T-helper 1 cell treated with Interleukin-12 subunit alpha and Interleukin-12 subunit beta and Interleukin-4 antibody, amounts not matched to agents 30 ng/mL and 1 ng/mL, for 36 hours (primary cell): ENCODE data around the gene HRH2. TPM values are rescaled to one million over a fixed set of nuclear protein-coding genes. Genes with fewer than 3 reads are reported as not detected.
"Not testable (repeated sequence)": the region's sequence is repeated elsewhere in the genome, so short reads cannot be mapped to it uniquely, and the experiment has no call there.

Source experiments
- intact Hi-C: fragments of 100-400 bp; cut with micrococcal nuclease; formaldehyde crosslinking; loops from one replicate; pipeline ENCODE4 v1.15.1; 2024
- total RNA-seq: library from RNA; stranded (reverse); gene quantifications from 2 replicates; pipeline ENCODE4 v1.2.3, GENCODE V29; 2022

HRH2 gene, protein sequence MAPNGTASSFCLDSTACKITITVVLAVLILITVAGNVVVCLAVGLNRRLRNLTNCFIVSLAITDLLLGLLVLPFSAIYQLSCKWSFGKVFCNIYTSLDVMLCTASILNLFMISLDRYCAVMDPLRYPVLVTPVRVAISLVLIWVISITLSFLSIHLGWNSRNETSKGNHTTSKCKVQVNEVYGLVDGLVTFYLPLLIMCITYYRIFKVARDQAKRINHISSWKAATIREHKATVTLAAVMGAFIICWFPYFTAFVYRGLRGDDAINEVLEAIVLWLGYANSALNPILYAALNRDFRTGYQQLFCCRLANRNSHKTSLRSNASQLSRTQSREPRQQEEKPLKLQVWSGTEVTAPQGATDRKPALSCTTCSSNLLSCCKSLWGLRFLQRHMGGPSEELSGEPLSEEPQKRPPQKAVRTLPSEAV
- 39.3 and 39.8 TPM in 2 replicates for total RNA-seq

GRCh38 chr5:175657593-175658271, at the start of gene HRH2:
Gene HRH2, plus strand, starts transcription at chr5:175658071. Its CDS starts 25,163 bp downstream, at chr5:175683234.
- intact Hi-C loops = loop anchor here (1.0 to 2.0 kb wide), 4 partner anchors 35 to 179 kb away; partner anchors contain the start of gene SFXN1

GRCh38 chr5:175609526-175609925, 48.3 kb upstream of the HRH2 start:
- intact Hi-C loops = loop anchor here (2.0 kb wide), 1 partner anchor 43 kb away; no protein-coding TSS in a partner anchor

GRCh38 chr5:175610381-175610780, 47.5 kb upstream of the HRH2 start:
- intact Hi-C loops = no loop called here

DNA sequence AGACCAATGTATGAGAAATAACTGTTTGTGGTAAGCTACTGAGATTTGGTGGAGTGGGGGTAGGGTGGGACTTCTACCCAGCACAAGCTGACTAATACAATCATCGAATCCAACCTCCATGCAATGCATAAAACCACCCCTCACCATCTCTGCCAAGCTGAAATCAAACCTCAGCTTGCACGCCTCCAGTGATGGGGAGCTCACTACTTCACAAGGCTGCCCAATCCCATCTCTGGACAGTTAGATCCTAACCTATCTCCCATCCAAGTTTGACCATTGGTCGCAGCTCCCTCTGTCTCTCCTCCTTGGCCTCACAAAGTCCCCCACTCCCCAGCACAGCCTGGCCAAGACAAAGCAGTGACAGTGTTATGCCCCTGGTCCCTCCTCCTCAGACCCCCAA, 47.0 kb upstream of the HRH2 start:
- intact Hi-C loops = no loop called here

DNA sequence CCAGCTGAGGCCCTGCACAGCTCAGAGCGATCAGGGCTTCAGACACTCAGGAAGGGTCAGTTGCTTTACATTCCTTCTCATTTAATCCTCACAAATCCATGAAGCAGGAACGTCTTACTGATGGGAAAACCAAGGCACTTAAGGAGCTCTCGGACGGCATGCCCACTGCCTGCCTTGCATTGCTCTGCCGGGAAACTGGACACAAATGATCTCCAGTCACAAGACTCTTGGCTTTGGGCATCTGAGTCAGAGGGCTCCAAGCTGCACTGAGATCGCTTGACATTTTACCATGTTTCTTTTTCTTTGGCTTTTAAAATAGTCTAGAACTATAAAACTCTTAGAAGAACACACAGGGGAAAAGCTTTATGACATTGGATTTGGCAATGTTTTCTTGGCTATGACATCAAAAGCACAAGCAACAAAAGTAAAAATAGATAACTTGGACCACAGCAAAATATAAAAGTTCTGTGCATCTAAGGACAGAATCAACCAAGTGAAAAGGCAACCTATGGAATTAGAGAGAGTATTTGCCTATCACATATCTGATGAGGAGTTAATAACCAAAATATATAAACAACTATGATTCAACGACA, 43.6 kb upstream of the HRH2 start:
- intact Hi-C loops = no loop called here

DNA sequence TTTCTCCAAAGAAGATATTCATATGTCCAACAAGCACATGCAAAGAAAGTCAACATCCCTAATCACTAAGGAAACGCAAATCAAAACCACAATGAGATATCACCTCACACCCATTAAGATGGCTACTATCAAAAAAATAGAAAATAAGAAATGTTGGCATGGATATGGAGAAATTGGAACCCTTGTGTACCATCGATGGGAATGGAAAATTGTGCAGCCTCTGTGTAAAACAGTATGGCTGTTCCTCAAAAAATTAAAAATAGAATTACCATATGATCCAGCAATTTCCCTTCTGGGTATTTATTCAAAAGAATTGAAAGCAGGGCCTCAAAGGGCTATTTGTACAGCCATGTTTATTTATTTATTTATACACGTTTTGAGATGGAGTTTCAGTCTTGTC, 43.0 kb upstream of the HRH2 start:
- intact Hi-C loops = no loop called here

- intact Hi-C loops = no loop called here
These were observed 41.8 kb upstream of the HRH2 start for GRCh38 chr5:175616083-175616482.

- intact Hi-C loops = not testable (repeated sequence)
These were observed 41.3 kb upstream of the HRH2 start for GRCh38 chr5:175616527-175616926.

DNA sequence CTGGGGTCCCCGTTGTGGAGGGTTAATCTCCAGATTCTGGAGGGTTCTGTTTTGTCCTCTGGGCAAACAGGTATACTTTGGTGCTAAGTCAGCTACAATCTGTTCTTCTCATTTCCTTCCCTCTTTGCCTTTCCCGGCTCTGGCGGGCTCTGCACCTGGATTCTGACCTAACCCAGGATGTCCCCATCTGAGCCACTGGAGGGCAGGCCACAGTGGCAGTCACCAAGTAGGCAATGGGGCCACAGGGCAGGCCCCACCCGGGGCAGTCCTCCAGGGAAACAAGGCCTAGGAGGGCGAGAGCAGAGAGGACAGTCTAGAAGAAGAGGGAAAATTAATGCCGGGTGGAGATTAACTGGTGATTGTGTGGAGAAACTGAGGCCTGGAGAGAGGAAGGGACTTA, 40.4 kb upstream of the HRH2 start:
- intact Hi-C loops = no loop called here

DNA sequence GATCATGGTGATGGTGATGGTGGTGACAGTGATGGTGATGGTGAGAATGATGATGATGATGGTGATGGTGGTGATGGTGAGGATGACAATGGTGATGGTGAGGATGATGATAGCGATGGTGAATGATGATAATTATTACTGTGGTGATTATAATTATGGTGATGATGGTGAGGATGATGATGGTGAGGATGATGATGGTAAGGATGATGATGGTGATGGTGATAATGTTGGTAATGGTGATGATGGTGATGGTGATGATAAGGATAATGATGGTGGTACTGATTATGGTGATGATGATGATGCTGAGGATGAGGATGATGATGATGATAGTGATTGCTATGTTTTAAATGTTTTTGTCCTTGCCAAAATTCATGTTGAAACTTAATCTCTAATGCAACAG, 37.3 kb upstream of the HRH2 start:
- intact Hi-C loops = no loop called here

DNA sequence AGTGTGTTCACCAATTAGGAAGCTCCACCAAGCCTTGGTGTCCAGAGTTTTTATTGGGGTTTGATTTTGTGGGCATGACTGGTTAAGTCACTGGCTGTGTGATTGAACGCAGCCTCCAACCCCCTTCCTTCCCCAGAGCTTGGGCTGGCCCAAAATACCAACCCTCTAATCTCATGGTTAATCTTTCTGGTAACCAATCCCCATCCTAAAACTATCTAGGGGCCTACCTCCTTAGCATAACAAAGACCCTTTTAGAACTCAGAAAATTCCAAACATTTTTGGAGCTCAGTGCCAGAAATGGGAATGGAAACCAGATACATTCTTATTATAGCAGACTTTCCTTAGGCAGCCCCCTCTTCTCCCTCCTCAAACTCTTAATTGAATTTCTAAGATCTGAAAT, 35.9 kb upstream of the HRH2 start:
- intact Hi-C loops = loop anchor here (2.0 kb wide), 1 partner anchor 35 kb away; no protein-coding TSS in a partner anchor

DNA sequence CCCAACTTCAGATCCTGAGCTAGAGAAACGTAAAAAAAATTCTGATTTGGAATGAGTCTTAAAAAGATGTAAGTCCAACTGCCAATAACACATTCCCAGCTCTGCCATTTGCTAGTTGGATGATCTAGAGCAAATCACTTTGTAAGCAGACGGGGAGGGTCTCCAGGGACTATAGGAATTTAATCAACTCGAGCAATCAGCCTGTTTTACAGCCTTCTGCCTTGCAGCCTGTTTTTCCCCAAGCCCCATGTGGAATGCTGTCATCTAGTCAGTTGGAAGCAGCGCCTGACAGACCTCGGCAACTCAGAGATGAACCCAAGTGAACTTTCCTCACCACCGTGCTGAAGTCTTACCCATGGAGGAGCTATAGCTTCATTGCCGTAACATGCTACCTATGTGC, 34.8 kb upstream of the HRH2 start:
- intact Hi-C loops = loop anchor here (2.0 kb wide), 1 partner anchor 34 kb away; no protein-coding TSS in a partner anchor

DNA sequence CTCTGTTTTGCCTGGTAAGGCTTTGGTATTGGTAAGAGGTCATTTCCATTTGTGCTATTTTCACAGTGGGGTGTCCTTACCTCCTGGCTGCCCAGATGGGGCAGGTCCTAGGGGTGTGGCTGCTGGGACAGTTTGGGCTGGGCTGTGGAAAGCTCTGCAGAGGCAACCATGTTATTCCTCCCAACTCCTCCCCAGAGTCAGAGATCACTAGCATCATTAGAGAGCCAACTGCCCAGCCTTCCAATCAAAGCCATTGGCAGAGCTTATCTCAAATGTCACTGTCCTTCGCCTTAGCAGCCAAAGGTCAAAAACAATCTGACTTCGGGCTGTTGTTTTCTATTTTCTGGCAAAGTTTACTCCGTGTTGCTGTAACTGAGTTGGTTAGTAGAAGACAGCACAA, 33.6 kb upstream of the HRH2 start:
- intact Hi-C loops = no loop called here

DNA sequence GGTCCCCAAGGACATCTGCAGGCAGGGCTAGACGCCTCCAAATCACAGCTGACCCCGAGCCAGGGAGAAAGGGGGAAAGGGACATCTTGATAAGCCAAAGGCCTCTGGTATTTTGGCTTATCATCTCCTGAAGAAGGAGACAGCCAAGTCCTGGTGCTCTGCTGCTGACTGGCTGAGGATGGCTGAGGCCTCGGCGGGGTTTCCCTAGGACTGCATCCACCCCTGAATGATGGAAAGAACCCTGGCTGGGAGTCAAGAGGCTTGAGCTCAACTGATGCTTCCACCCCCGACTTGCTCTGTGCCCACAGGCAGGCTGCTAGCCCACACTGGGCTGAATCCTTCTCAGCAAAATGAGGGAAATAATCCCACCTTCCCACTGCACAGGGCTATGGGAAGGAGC, 30.9 kb upstream of the HRH2 start:
- intact Hi-C loops = no loop called here

DNA sequence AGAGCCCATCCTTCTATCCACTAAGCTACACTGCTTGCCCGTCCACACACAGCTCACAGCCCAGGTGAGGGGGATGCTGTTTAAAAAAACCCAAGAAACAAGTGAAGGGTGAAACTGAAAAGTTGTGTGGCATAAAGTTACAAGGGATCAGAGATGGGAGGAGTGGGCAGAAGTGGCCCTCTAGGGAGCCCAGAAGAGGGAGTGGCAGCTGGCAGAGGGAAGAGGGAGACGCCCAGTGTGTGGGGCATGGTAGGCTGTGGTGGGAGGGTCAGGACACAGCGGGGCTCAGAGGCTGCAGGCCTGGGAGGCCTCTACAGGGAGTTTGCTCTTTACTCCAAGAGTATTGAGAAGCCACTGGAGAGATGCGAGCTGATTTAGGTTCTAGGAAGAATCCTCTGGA, 30.1 kb upstream of the HRH2 start:
- intact Hi-C loops = no loop called here

GRCh38 chr5:175628668-175629067, 29.2 kb upstream of the HRH2 start:
- intact Hi-C loops = no loop called here

- intact Hi-C loops = no loop called here
These were observed 28.6 kb upstream of the HRH2 start for GRCh38 chr5:175629261-175629660.

GRCh38 chr5:175629793-175630192, 28.1 kb upstream of the HRH2 start:
- intact Hi-C loops = no loop called here

DNA sequence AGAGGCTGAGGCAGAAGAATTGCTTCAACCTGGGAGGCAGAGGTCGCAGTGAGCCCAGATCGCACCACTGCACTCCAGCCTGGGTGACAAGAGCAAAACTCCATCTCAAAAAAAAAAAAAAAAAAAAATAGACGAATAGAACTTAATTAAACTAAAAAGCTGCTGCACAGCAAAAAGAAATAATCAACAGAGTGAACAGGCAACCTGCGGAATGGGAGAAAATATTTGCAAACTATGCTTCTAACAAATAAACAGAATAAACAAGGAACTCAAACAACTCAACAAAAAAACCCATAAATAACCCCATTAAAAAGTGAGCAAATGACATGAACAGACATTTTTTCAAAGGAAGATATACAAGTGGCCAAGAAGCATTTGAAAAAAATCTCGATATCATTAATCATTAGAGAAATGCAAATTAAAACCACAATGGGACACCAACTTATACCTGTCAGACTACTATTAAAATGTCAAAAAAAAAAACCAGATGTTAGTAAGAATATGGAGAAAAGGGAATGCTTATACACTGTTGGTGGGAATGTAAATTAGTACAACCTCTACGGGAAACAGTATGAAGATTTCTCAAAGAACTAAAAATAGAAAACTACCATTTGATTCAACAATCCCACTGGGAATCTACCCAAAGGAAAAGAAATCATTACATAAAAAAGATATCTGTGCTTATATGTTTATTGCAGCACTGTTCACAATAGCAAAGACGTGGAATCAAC, 21.9 kb upstream of the HRH2 start:
- intact Hi-C loops = no loop called here

DNA sequence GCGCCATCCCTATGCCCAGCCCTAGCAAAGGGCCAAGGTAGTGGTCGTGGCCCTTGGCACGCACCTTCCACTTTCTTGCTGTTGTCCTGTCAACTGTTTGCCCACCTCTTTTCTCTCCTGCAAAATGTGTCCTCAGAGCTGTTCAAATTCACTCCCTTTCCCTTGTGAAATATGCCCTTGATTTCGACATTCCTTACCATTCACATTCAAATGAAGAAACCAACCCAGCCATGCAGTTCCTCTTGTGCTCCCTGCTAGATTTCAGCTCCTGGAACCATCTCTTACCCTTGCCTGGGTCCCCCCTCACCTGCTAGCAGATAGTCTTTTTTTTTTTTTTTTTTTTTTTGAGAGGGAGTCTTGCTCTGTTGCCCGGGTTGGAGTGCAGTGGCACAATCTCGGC, 19.6 kb upstream of the HRH2 start:
- intact Hi-C loops = no loop called here

GRCh38 chr5:175640106-175640775, 17.6 kb upstream of the HRH2 start:
- intact Hi-C loops = no loop called here
